ENCODE results near the gene EVL. TPM values are rescaled to one million over a fixed set of nuclear protein-coding genes. Genes with fewer than 3 reads are reported as not detected.

EVL gene
- total RNA-seq, 1 donor from 2014 or later, result 11.7 TPM

- Histone ChIP-seq H3K27me3 (no peaks in the 10 kb centered on the region), H3K4me1 (peaks cover 21 to 40% of the 10 kb centered on the region in 2 donors), H3K4me3 (no peak overlapping the region), H3K27ac (peak overlapping the region; percentile 61 to 81), H3K36me3 (no peaks in the 10 kb centered on the region), H3K9me3 (no peaks in the 10 kb centered on the region)
- intact Hi-C loops (cut with DNase I), result loop anchor here (5.0 to 10.0 kb wide), 3 partner anchors 48 to 371 kb away; no protein-coding TSS in a partner anchor
- no peak for TF ChIP-seq CTCF (IDR thresholded peaks at IDR 0.05)
- DNase-seq (ENCODE audit: low spot score in 2 of 2), result no peak
These were observed 40.3 kb downstream of the EVL start for GRCh38 chr14:100105357-100106169.

GRCh38 chr14:100106250-100107112, 41.3 kb downstream of the EVL start:
- Histone ChIP-seq H3K9me3 (no peaks in the 10 kb centered on the region), H3K27ac (no peak overlapping the region), H3K36me3 (no peaks in the 10 kb centered on the region), H3K4me3 (no peak overlapping the region), H3K4me1 (peaks cover 21 to 40% of the 10 kb centered on the region in 2 donors), H3K27me3 (no peaks in the 10 kb centered on the region)
- TF ChIP-seq CTCF (IDR thresholded peaks at IDR 0.05), result no peak
- intact Hi-C loops (cut with DNase I), result loop anchor here (5.0 to 10.0 kb wide), 3 partner anchors 49 to 372 kb away; no protein-coding TSS in a partner anchor
- DNase-seq (ENCODE audit: low spot score in 2 of 2), result no peak

- H3K27ac ChIP-seq, result no peak overlapping the region
- DNase-seq (ENCODE audit: low spot score in 2 of 2), result no peak
- intact Hi-C loops (cut with DNase I), result loop anchor here (5.0 to 10.0 kb wide), 3 partner anchors 50 to 372 kb away; no protein-coding TSS in a partner anchor
- H3K4me3 ChIP-seq, result no peak overlapping the region
- no peaks in the 10 kb centered on the region for H3K27me3 ChIP-seq
- peaks cover 21 to 42% of the 10 kb centered on the region in 2 donors for H3K4me1 ChIP-seq
- TF ChIP-seq CTCF (IDR thresholded peaks at IDR 0.05), result no peak
- H3K36me3 ChIP-seq, result no peaks in the 10 kb centered on the region
- no peaks in the 10 kb centered on the region for H3K9me3 ChIP-seq
These were observed 42.0 kb downstream of the EVL start for GRCh38 chr14:100107236-100107635.

GRCh38 chr14:100108042-100108825, 43.0 kb downstream of the EVL start:
- Histone ChIP-seq H3K4me3 (no peak overlapping the region), H3K27ac (no peak overlapping the region), H3K27me3 (no peaks in the 10 kb centered on the region), H3K4me1 (peaks cover 20 to 34% of the 10 kb centered on the region in 2 donors), H3K9me3 (no peaks in the 10 kb centered on the region), H3K36me3 (no peaks in the 10 kb centered on the region)
- TF ChIP-seq CTCF (IDR thresholded peaks at IDR 0.05), result peak; percentile 72 to 88 (median 77)
- intact Hi-C loops (cut with DNase I), result loop anchor here (1.0 to 10.0 kb wide), 5 partner anchors 51 to 373 kb away; no protein-coding TSS in a partner anchor
- peak in 1 of 2 donors; percentile 90 for DNase-seq (ENCODE audit: low spot score in 2 of 2)
